IMR-90 (cell line): ENCODE results near the gene MPZL3. TPM values are rescaled to one million over a fixed set of nuclear protein-coding genes. Genes with fewer than 3 reads are reported as not detected.

ENCODE experiments used
- ATAC-seq: fragments of 200-7000 bp; cut with Tn5 transposase; 2 replicates; pipeline ENCODE4 v1.9.1; 2020; ENCODE audit warnings: low read depth, mild to moderate bottlenecking, moderate library complexity
- BruUV-seq: library from RNA; stranded (reverse); fragments of 400-500 nt; replicated peaks from 2 replicates; lab custom pipeline; 2021; lab: Mats Ljungman, UMichigan
- CTCF ChIA-PET: fragments of 300-600 bp; formaldehyde crosslinking; extraction: SDS; loops from one replicate; lab custom pipeline; 2021; ENCODE audit warnings: antibody characterized with exemption; lab: Yijun Ruan, JAX
- POLR2A ChIA-PET: fragments of 300-600 bp; sonication (Branson Sonifier 250); formaldehyde crosslinking; loops from one replicate; lab custom pipeline; 2022; ENCODE audit warnings: antibody characterized with exemption; ENCODE audit not compliant: unreplicated experiment; lab: Charles Lee
- DNase-seq: peaks from one replicate; pipeline ENCODE4 v3.0.0; 2013
- H2AFZ ChIP-seq: replicated peaks from 2 replicates; pipeline ENCODE3; 2013; ENCODE audit warnings: low read length, mild to moderate bottlenecking; ENCODE audit not compliant: poor library complexity
- H2AK5ac ChIP-seq: 2 replicates; pipeline ENCODE4 v1.6.1; 2013; ENCODE audit warnings: low read depth, low read length, inconsistent platforms
- H2AK9ac ChIP-seq: replicated peaks from 2 replicates; pipeline ENCODE3; 2013; ENCODE audit warnings: mild to moderate bottlenecking, low read depth, low read length, moderate library complexity; ENCODE audit not compliant: poor library complexity
- H2BK120ac ChIP-seq: 2 replicates; pipeline ENCODE4 v1.6.1; 2013; ENCODE audit warnings: low read depth, low read length, inconsistent platforms
- H2BK15ac ChIP-seq: 3 replicates; pipeline ENCODE4 v1.6.1; 2013; ENCODE audit warnings: low read depth, low read length, inconsistent platforms
- H2BK20ac ChIP-seq: 2 replicates; pipeline ENCODE4 v1.6.1; 2013; ENCODE audit warnings: low read depth, mild to moderate bottlenecking, inconsistent platforms, low read length, moderate library complexity
- H2BK5ac ChIP-seq: 2 replicates; pipeline ENCODE4 v1.6.1; 2013; ENCODE audit warnings: mild to moderate bottlenecking, low read depth, low read length, inconsistent platforms; ENCODE audit not compliant: poor library complexity, severe bottlenecking
- H3K14ac ChIP-seq: replicated peaks from 2 replicates; pipeline ENCODE4 v1.6.1; 2013; ENCODE audit warnings: low read depth, low read length, inconsistent platforms
- H3K18ac ChIP-seq: 2 replicates; pipeline ENCODE4 v1.6.1; 2013; ENCODE audit warnings: low read depth, low read length, control low read depth
- H3K23ac ChIP-seq: 2 replicates; pipeline ENCODE4 v1.6.1; 2013; ENCODE audit warnings: low read depth, low read length, inconsistent platforms
- H3K27ac ChIP-seq: 2 replicates; pipeline ENCODE4 v1.5.1; 2013; ENCODE audit warnings: mild to moderate bottlenecking, control low read depth, low read length; ENCODE audit not compliant: insufficient read depth
- H3K27me3 ChIP-seq: 2 replicates; pipeline ENCODE4 v1.6.1; 2013; ENCODE audit warnings: low read length; ENCODE audit not compliant: control insufficient read depth, insufficient read depth
- H3K36me3 ChIP-seq: 2 replicates; pipeline ENCODE4 v1.6.1; 2013; ENCODE audit warnings: low read length, mixed read lengths; ENCODE audit not compliant: control insufficient read depth, insufficient read depth
- H3K4ac ChIP-seq: 2 replicates; pipeline ENCODE4 v1.6.1; 2013; ENCODE audit warnings: low read depth, low read length, inconsistent platforms
- H3K4me1 ChIP-seq: 2 replicates; pipeline ENCODE4 v1.6.1; 2013; ENCODE audit warnings: low read length, mixed read lengths; ENCODE audit not compliant: control insufficient read depth, insufficient read depth
- H3K4me2 ChIP-seq: 2 replicates; pipeline ENCODE4 v1.6.1; 2013; ENCODE audit warnings: low read depth, mild to moderate bottlenecking, control low read depth, low read length, moderate library complexity
- H3K4me3 ChIP-seq: 2 replicates; pipeline ENCODE4 v1.5.1; 2013; ENCODE audit warnings: low read depth, mild to moderate bottlenecking, control low read depth, low read length, moderate library complexity; ENCODE audit not compliant: insufficient read depth
- H3K56ac ChIP-seq: 2 replicates; pipeline ENCODE4 v1.6.1; 2013; ENCODE audit warnings: low read length, inconsistent platforms; ENCODE audit not compliant: insufficient read depth; ENCODE audit errors: extremely low read depth
- H3K79me1 ChIP-seq, 2 experiments: 2 replicates each; pipeline ENCODE4 v1.6.1; 2013; ENCODE audit warnings: low read length in 2 of 2, inconsistent platforms in 1 of 2, low read depth in 1 of 2
- H3K9ac ChIP-seq: 2 replicates; pipeline ENCODE4 v1.6.1; 2013; ENCODE audit warnings: low read depth, low read length, control low read depth
- H3K9me1 ChIP-seq: 2 replicates; pipeline ENCODE4 v1.6.1; 2013; ENCODE audit warnings: low read length, inconsistent platforms; ENCODE audit not compliant: insufficient read depth
- H3K9me3 ChIP-seq: 2 replicates; pipeline ENCODE4 v1.6.1; 2013; ENCODE audit warnings: low read length; ENCODE audit not compliant: control insufficient read depth, insufficient read depth
- H4K20me1 ChIP-seq: 2 replicates; pipeline ENCODE4 v1.6.1; 2013; ENCODE audit warnings: low read length, inconsistent platforms; ENCODE audit not compliant: insufficient read depth
- H4K5ac ChIP-seq: 2 replicates; pipeline ENCODE4 v1.6.1; 2013; ENCODE audit warnings: mild to moderate bottlenecking, low read depth, low read length, control low read depth
- H4K8ac ChIP-seq, 2 experiments: 2 replicates each; pipeline ENCODE4 v1.6.1; 2013; ENCODE audit warnings: low read depth in 2 of 2, low read length in 2 of 2, control low read depth in 1 of 2, inconsistent platforms in 1 of 2
- H4K91ac ChIP-seq: 2 replicates; pipeline ENCODE4 v1.6.1; 2013; ENCODE audit warnings: low read depth, low read length, inconsistent platforms; ENCODE audit not compliant: insufficient read depth
- BHLHE40 ChIP-seq: fragments of 150-350 bp; IDR thresholded peaks from 2 replicates; pipeline ENCODE4 v1.6.1; 2016; ENCODE audit warnings: mild to moderate bottlenecking, low read depth, low read length
- CEBPB ChIP-seq: IDR thresholded peaks from 2 replicates; pipeline ENCODE4 v1.6.1; 2012; ENCODE audit warnings: low read depth, low read length, improper control_type of control experiment
- CHD1 ChIP-seq: IDR thresholded peaks from 2 replicates; pipeline ENCODE4 v1.6.1; 2012; ENCODE audit warnings: low read depth, low read length, improper control_type of control experiment
- CTCF ChIP-seq: conservative IDR thresholded peaks from 2 replicates; pipeline ENCODE4 v1.5.1; 2012; ENCODE audit warnings: mild to moderate bottlenecking, low read depth, low read length, improper control_type of control experiment
- ELK1 ChIP-seq: fragments of 150-350 bp; IDR thresholded peaks from 2 replicates; pipeline ENCODE4 v1.6.1; 2016; ENCODE audit warnings: low read depth, mild to moderate bottlenecking, low read length, moderate library complexity, borderline replicate concordance
- FOS ChIP-seq: fragments of 150-350 bp; IDR thresholded peaks from 2 replicates; pipeline ENCODE4 v1.6.1; 2016; ENCODE audit warnings: low read depth, low read length
- MAFK ChIP-seq: IDR thresholded peaks from 2 replicates; pipeline ENCODE4 v1.6.1; 2012; ENCODE audit warnings: low read depth, low read length, improper control_type of control experiment
- MAZ ChIP-seq: IDR thresholded peaks from 2 replicates; pipeline ENCODE4 v1.6.1; 2012; ENCODE audit warnings: low read depth, mild to moderate bottlenecking, low read length, improper control_type of control experiment, moderate library complexity, borderline replicate concordance
- MXI1 ChIP-seq: IDR thresholded peaks from 2 replicates; pipeline ENCODE4 v1.6.1; 2012; ENCODE audit warnings: low read depth, mild to moderate bottlenecking, low read length, moderate library complexity, borderline replicate concordance
- NFE2L2 ChIP-seq: fragments of 150-350 bp; IDR thresholded peaks from 2 replicates; pipeline ENCODE4 v1.6.1; 2016; ENCODE audit warnings: low read depth, mild to moderate bottlenecking, low read length
- POLR2A ChIP-seq: IDR thresholded peaks from 2 replicates; pipeline ENCODE4 v1.6.1; 2012; ENCODE audit warnings: mild to moderate bottlenecking, low read depth, low read length
- RAD21 ChIP-seq: IDR thresholded peaks from 2 replicates; pipeline ENCODE4 v1.6.1; 2012; ENCODE audit warnings: low read length, improper control_type of control experiment
- RCOR1 ChIP-seq: IDR thresholded peaks from 2 replicates; pipeline ENCODE4 v1.6.1; 2012; ENCODE audit warnings: mild to moderate bottlenecking, low read length, improper control_type of control experiment; ENCODE audit not compliant: insufficient replicate concordance
- RFX5 ChIP-seq: IDR thresholded peaks from 2 replicates; pipeline ENCODE4 v1.8.0; 2012; ENCODE audit warnings: low read depth, mild to moderate bottlenecking, low read length, moderate library complexity
- SMC3 ChIP-seq: fragments of 150-350 bp; IDR thresholded peaks from 2 replicates; pipeline ENCODE4 v1.6.1; 2016; ENCODE audit warnings: low read depth, mild to moderate bottlenecking, antibody characterized with exemption, low read length, moderate library complexity
- USF2 ChIP-seq: fragments of 150-350 bp; IDR thresholded peaks from 2 replicates; pipeline ENCODE4 v1.6.1; 2017; ENCODE audit warnings: mild to moderate bottlenecking, antibody characterized with exemption, low read length, low read depth
- WGBS, 2 experiments: methylation state at CpG; one replicate each; pipeline versions ENCODE4 v1.1.5 to v1.1.7; 2013; ENCODE audit warnings: missing lambda C conversion rate in 2 of 2; ENCODE audit not compliant: insufficient read length in 1 of 2; ENCODE audit errors: extremely low coverage in 2 of 2; 5-methylcytosine and 5-hydroxymethylcytosine counted together
- dilution Hi-C: fragments of 300-500 bp; cut with HindIII; formaldehyde crosslinking; loops from one replicate; pipeline ENCODE4 v1.14.3; 2018; ENCODE audit warnings: low sequenced_read_pairs; ENCODE audit not compliant: unreplicated experiment
- in situ Hi-C: fragments of 300-500 bp; cut with MboI; formaldehyde crosslinking; loops from 3 replicates; pipeline ENCODE4 v1.14.3; 2019; ENCODE audit warnings: low sequenced_read_pairs, inconsistent platforms, mixed read lengths
- intact Hi-C: fragments of 100-400 bp; cut with micrococcal nuclease; formaldehyde crosslinking; loops from 2 replicates; pipeline ENCODE4 v1.10.0; 2022
- polyA plus RNA-seq, 3 experiments: library from polyadenylated mRNA; depleted of rRNA; stranded (reverse); fragments of >200 nt; gene quantifications; 2 replicates each; pipeline ENCODE4 v1.2.3, GENCODE V29; 2012; ENCODE audit warnings: low replicate concordance in 1 of 3
- total RNA-seq: library from RNA; depleted of rRNA; stranded (reverse); fragments of >200 nt; gene quantifications from 2 replicates; pipeline ENCODE4 v1.2.3, GENCODE V29; 2012

Gene MPZL3
- total and polyA plus RNA-seq, 2 of the 4 experiments (the other 2 are of a cell fraction), result 0.15 to 0.36 TPM

- no peaks in the 10 kb centered on the region for H4K20me1 ChIP-seq
- no TSS peak for BruUV-seq
These were observed 10.9 kb upstream of the MPZL3 start for GRCh38 chr11:118263112-118263511.

More at GRCh38 chr11:118263112-118263511, 10.9 kb upstream of the MPZL3 start:
- peaks cover 23% of the 10 kb centered on the region for H3K27me3 ChIP-seq
- H2BK15ac ChIP-seq, result no peak overlapping the region
- no peak overlapping the region for H3K56ac ChIP-seq
- no peak overlapping the region for H2BK5ac ChIP-seq
- no peak overlapping the region for H3K23ac ChIP-seq
- no peaks in the 10 kb centered on the region for H3K4me1 ChIP-seq
- no peak overlapping the region for H2AK9ac ChIP-seq
- no peaks in the 10 kb centered on the region for H3K36me3 ChIP-seq
- H3K9ac ChIP-seq, result no peak overlapping the region
- H3K4me2 ChIP-seq, result no peak overlapping the region
- TF ChIP-seq USF2 (no peak), CEBPB (no peak), MAZ (no peak), CTCF (no peak), FOS (no peak), RCOR1 (no peak), ELK1 (no peak), RAD21 (no peak), POLR2A (no peak), CHD1 (no peak), MAFK (no peak), BHLHE40 (no peak), RFX5 (no peak), NFE2L2 (no peak), MXI1 (no peak), SMC3 (no peak)
- H3K4me3 ChIP-seq, result no peak overlapping the region
- ChIA-PET POLR2A (no interaction called here), CTCF (no interaction called here)
- no peak overlapping the region for H4K91ac ChIP-seq
- no peak overlapping the region for H4K5ac ChIP-seq
- in situ Hi-C loops, result no loop called here
- no peak for ATAC-seq
- no peak overlapping the region for H3K27ac ChIP-seq
- H2AK5ac ChIP-seq, result no peak overlapping the region
- no peaks in the 10 kb centered on the region for H3K79me1 ChIP-seq
- no peaks in the 10 kb centered on the region for H3K9me3 ChIP-seq
- no CpG with 5 or more reads among the region's 4 CpGs for WGBS, 2 experiments
- no peak overlapping the region for H2BK120ac ChIP-seq
- no peaks in the 10 kb centered on the region for H3K9me1 ChIP-seq
- intact Hi-C loops, result no loop called here
- H3K14ac ChIP-seq, result no peak overlapping the region
- no peak overlapping the region for H3K18ac ChIP-seq
- no peak overlapping the region for H2BK20ac ChIP-seq
- H4K8ac ChIP-seq, result no peak overlapping the region
- no peak overlapping the region for H2AFZ ChIP-seq
- DNase-seq, result no peak
- dilution Hi-C loops, result no loop called here
- H3K4ac ChIP-seq, result no peak overlapping the region
